PC-9 (cell line): ENCODE results near the gene GYPC.

Experiments
- EZH2 ChIP-seq: fragments of 200-600 bp; sonication (generic); IDR thresholded peaks from 2 replicates; pipeline ENCODE4 v1.8.0; 2017; ENCODE audit warnings: antibody characterized with exemption, low read depth
- TF ChIP-seq, protein P1 (sequence below): fragments of 200-600 bp; sonication (generic); conservative IDR thresholded peaks from 2 replicates; pipeline ENCODE4 v1.6.1; 2017; ENCODE audit warnings: mixed run types, antibody characterized with exemption, mild to moderate bottlenecking, moderate library complexity

DNA sequence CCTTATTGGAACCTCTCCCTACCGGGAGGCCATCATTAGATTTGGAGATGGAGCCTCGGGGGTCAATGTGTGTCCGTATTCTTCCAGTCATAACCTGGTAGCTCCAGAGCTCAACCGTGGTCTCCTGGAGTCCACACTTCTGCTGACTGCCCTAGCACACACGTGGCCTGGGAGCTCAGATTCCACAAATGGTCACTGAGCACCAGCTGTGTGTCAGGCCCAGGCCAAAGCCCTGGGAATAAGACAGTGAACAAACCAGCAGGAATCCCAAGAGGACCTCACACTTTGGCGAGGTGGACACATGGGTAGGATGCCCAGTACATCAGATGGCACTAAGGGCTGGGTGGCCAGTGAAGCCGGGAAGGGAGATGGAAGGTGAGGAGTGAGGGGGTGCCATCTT is 15.5 kb downstream of the GYPC start:
- TF ChIP-seq, protein P1, sequence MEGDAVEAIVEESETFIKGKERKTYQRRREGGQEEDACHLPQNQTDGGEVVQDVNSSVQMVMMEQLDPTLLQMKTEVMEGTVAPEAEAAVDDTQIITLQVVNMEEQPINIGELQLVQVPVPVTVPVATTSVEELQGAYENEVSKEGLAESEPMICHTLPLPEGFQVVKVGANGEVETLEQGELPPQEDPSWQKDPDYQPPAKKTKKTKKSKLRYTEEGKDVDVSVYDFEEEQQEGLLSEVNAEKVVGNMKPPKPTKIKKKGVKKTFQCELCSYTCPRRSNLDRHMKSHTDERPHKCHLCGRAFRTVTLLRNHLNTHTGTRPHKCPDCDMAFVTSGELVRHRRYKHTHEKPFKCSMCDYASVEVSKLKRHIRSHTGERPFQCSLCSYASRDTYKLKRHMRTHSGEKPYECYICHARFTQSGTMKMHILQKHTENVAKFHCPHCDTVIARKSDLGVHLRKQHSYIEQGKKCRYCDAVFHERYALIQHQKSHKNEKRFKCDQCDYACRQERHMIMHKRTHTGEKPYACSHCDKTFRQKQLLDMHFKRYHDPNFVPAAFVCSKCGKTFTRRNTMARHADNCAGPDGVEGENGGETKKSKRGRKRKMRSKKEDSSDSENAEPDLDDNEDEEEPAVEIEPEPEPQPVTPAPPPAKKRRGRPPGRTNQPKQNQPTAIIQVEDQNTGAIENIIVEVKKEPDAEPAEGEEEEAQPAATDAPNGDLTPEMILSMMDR = no peak
- no peak for TF ChIP-seq EZH2
